MCF 10A (cell line): ENCODE measurements around the gene BAG5. TPM values are rescaled to one million over a fixed set of nuclear protein-coding genes. Genes with fewer than 3 reads are reported as not detected.

Source experiments
- BruUV-seq: library from RNA; stranded (reverse); fragments of 400-500 nt; replicated peaks from 2 replicates; lab custom pipeline; 2021; lab: Mats Ljungman, UMichigan
- CTCF ChIA-PET: fragments of 300-600 bp; sonication (Branson Sonifier 250); formaldehyde crosslinking; extraction: SDS; loops from one replicate; lab custom pipeline; 2021; ENCODE audit warnings: antibody characterized with exemption, inconsistent platforms; lab: Yijun Ruan, JAX
- POLR2A ChIA-PET: fragments of 300-600, 350-650 bp; sonication (Branson Sonifier 250); formaldehyde crosslinking; extraction: SDS; loops from one replicate; lab custom pipeline; 2020; ENCODE audit warnings: antibody characterized with exemption, inconsistent platforms; lab: Yijun Ruan, JAX
- DNase-seq: peaks from one replicate; pipeline ENCODE4 v3.0.0-alpha.2; 2018; ENCODE audit not compliant: unreplicated experiment
- H3K27ac Mint-ChIP-seq: one replicate; pipeline ENCODE4 v1.8.0; 2022; ENCODE audit warnings: mild to moderate bottlenecking, low read depth, mixed read lengths; ENCODE audit not compliant: unreplicated experiment
- H3K27me3 Mint-ChIP-seq: one replicate; pipeline ENCODE4 v1.8.0; 2022; ENCODE audit warnings: mixed read lengths; ENCODE audit not compliant: insufficient read depth, unreplicated experiment
- H3K36me3 Mint-ChIP-seq: one replicate; pipeline ENCODE4 v1.8.0; 2022; ENCODE audit warnings: mild to moderate bottlenecking, moderate library complexity, mixed read lengths; ENCODE audit not compliant: insufficient read depth, unreplicated experiment
- H3K4me1 Mint-ChIP-seq: one replicate; pipeline ENCODE4 v1.8.0; 2022; ENCODE audit warnings: mixed read lengths; ENCODE audit not compliant: insufficient read depth, unreplicated experiment
- H3K4me3 Mint-ChIP-seq: one replicate; pipeline ENCODE4 v1.8.0; 2022; ENCODE audit warnings: mild to moderate bottlenecking, moderate library complexity, mixed read lengths; ENCODE audit not compliant: unreplicated experiment
- H3K9me3 Mint-ChIP-seq: one replicate; pipeline ENCODE4 v1.8.0; 2022; ENCODE audit warnings: mixed read lengths; ENCODE audit not compliant: unreplicated experiment
- intact Hi-C: fragments of 100-400 bp; cut with micrococcal nuclease; formaldehyde crosslinking; loops from 2 replicates; pipeline ENCODE4 v1.14.1; 2022
- total RNA-seq: library from RNA; stranded (reverse); gene quantifications from 2 replicates; pipeline ENCODE4 v1.2.3, GENCODE V29; 2022
- TF ChIP-seq, protein P1 (sequence below): fragments of 200-600 bp; IDR thresholded peaks from one replicate; pipeline ENCODE4 v1.8.0; 2022; ENCODE audit warnings: antibody characterized with exemption, mild to moderate bottlenecking; ENCODE audit not compliant: unreplicated experiment

The BAG5 gene
- total RNA-seq, 1 experiment from 2014 or later = 30.9 TPM

DNA sequence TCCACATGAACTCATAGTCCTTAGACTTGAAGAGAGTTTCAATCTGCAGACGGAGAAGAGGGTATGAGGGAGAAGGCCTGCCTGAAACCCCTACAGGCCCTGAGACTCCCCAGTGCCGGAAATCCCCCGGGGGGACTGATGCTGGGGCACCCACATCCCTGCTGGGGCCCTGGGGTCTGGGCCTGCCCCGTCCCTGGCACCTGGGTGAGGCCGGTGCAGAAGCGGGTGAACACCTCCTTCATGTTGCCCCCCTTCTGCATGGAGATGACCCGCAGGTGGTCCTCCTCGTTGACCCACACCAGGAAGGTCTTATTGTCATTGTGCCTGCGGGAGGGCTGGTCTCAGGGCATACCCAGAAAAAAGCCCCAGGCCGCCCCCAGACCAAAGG is 42.2 kb downstream of the BAG5 start:
- H3K9me3 Mint-ChIP-seq = no peaks in the 10 kb centered on the region
- CTCF ChIA-PET = interaction anchor here (0.6 to 7.0 kb wide), 9 partner anchors 10 to 393 kb away, joined by 3 to 126 read pairs (median 5); no protein-coding TSS in a partner anchor
- no TSS peak for BruUV-seq

DNA sequence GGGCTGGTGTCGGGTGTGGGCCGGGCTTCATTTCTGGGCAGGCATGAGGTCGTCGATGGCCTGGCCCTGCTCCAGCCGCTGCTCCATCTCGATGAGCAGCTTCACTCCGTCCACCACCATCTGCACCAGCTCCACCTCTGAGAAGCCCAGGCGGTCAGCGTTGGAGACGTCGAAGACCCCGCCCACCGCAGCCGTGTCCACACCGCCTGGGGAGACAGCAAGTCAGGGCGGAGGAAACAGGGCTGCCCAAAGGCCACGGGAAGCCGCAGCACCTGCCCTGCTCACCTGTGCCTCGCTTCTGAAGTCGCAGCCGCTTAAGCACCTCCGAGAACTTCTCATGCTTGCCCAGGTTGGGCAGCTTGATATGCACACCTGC is 42.6 kb downstream of the BAG5 start:
- Mint-ChIP-seq H3K4me1 (peaks cover 14% of the 10 kb centered on the region), H3K27me3 (no peaks in the 10 kb centered on the region), H3K4me3 (peak overlapping the region; percentile 36), H3K36me3 (peaks cover 2% of the 10 kb centered on the region), H3K9me3 (no peaks in the 10 kb centered on the region), H3K27ac (peak overlapping the region; percentile 64)
- no peak for DNase-seq
- CTCF ChIA-PET = interaction anchor here (0.6 to 7.0 kb wide), 6 partner anchors 9 to 393 kb away, joined by 3 to 126 read pairs (median 20); partner anchors contain the start of gene TRMT61A
- TF ChIP-seq, protein P1, sequence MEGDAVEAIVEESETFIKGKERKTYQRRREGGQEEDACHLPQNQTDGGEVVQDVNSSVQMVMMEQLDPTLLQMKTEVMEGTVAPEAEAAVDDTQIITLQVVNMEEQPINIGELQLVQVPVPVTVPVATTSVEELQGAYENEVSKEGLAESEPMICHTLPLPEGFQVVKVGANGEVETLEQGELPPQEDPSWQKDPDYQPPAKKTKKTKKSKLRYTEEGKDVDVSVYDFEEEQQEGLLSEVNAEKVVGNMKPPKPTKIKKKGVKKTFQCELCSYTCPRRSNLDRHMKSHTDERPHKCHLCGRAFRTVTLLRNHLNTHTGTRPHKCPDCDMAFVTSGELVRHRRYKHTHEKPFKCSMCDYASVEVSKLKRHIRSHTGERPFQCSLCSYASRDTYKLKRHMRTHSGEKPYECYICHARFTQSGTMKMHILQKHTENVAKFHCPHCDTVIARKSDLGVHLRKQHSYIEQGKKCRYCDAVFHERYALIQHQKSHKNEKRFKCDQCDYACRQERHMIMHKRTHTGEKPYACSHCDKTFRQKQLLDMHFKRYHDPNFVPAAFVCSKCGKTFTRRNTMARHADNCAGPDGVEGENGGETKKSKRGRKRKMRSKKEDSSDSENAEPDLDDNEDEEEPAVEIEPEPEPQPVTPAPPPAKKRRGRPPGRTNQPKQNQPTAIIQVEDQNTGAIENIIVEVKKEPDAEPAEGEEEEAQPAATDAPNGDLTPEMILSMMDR = no peak
- POLR2A ChIA-PET = interaction anchor here (1.2 to 4.7 kb wide), 3 partner anchors 9 to 26 kb away, joined by 4 to 52 read pairs (median 32); partner anchors contain the start of gene TRMT61A
- BruUV-seq = no TSS peak
- intact Hi-C loops = loop anchor here (2.0 kb wide), 1 partner anchor 21 kb away; no protein-coding TSS in a partner anchor

More for the DNA sequence above, 42.2 kb downstream of the BAG5 start:
- intact Hi-C loops = loop anchor here (2.0 kb wide), 1 partner anchor 21 kb away; no protein-coding TSS in a partner anchor
- no peak for DNase-seq
- H3K4me1 Mint-ChIP-seq = peaks cover 14% of the 10 kb centered on the region
- no peak overlapping the region for H3K27ac Mint-ChIP-seq
- TF ChIP-seq, protein P1 = no peak
- POLR2A ChIA-PET = interaction anchor here (0.6 to 4.7 kb wide), 8 partner anchors 8 to 169 kb away, joined by 3 to 52 read pairs (median 4); partner anchors contain the start of gene TRMT61A
- no peaks in the 10 kb centered on the region for H3K36me3 Mint-ChIP-seq
- no peaks in the 10 kb centered on the region for H3K27me3 Mint-ChIP-seq
- H3K4me3 Mint-ChIP-seq = peak overlapping the region; percentile 70

DNA sequence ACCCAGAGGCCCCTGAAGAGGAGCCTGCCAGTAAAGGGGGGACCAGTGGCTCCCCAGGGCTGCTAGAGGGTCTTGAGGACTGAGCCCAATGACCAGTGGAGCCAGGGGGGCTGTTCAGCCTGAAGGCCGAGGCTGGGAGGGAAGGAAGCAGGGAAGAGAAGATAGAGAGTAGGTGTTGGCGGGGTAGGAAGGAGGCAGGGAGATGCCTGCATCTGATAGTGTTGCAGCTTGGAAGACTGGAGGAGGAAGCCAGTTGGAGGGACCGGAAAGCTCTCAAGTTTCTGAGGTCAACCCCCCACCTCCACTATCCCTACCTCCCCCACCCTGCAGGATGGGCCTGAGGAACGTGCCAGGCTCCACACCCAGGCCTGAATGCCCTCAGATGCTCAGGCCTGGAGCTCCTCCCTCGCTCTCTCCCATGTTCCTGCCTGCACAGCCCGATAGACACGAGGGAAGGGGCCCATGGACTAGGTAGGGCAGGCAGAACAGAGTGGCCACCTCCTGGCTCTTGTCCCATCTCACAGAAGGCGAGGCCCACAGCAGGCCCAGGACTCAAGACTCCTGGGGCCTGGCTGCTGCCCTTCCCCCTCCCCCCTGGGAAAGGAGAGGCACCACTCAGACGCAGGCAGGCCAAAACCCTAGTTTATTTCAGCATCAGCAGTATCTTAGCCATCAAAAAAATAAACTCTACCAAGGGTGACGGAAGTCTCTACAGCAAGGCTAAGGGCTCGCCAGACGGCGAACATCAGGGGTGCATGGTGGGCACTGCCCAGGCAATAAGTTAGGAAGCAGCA is 43.2 kb downstream of the BAG5 start:
- POLR2A ChIA-PET = interaction anchor here (1.1 to 4.7 kb wide), 6 partner anchors 9 to 43 kb away, joined by 3 to 52 read pairs (median 6); partner anchors contain the start of genes BAG5 and TRMT61A
- intact Hi-C loops = no loop called here

More for the DNA sequence above, 43.2 kb downstream of the BAG5 start:
- TF ChIP-seq, protein P1 = no peak
- CTCF ChIA-PET = interaction anchor here (0.6 to 7.0 kb wide), 12 partner anchors 9 to 394 kb away, joined by 3 to 126 read pairs (median 8); partner anchors contain the start of genes BAG5 and TRMT61A
- H3K4me3 Mint-ChIP-seq = peak overlapping the region; percentile 36
- no peaks in the 10 kb centered on the region for H3K27me3 Mint-ChIP-seq
- no TSS peak for BruUV-seq
- no peaks in the 10 kb centered on the region for H3K9me3 Mint-ChIP-seq
- H3K36me3 Mint-ChIP-seq = peaks cover 5% of the 10 kb centered on the region
- H3K4me1 Mint-ChIP-seq = peaks cover 14% of the 10 kb centered on the region
- peak; percentile 35 for DNase-seq
- H3K27ac Mint-ChIP-seq = peak overlapping the region; percentile 64
